Caco-2 (cell line): ENCODE results near the gene IGFBP7. TPM values are rescaled to one million over a fixed set of nuclear protein-coding genes. Genes with fewer than 3 reads are reported as not detected.

Source experiments
- BruUV-seq: library from RNA; stranded (reverse); fragments of 400-500 nt; replicated peaks from 2 replicates; lab custom pipeline; 2021; lab: Mats Ljungman, UMichigan
- CTCF ChIA-PET: fragments of 300-600 bp; sonication (Branson Sonifier 250); formaldehyde crosslinking; loops from one replicate; lab custom pipeline; 2022; ENCODE audit warnings: antibody characterized with exemption; lab: Charles Lee
- POLR2A ChIA-PET: fragments of 300-600 bp; sonication (Branson Sonifier 250); formaldehyde crosslinking; loops from one replicate; lab custom pipeline; 2022; ENCODE audit warnings: antibody characterized with exemption; lab: Charles Lee
- DNase-seq, 2 experiments: peaks; one replicate each; pipeline versions ENCODE4 v3.0.0 to v3.0.0-alpha.2; 2020 to 2022
- H3K27me3 ChIP-seq: replicated peaks from 2 replicates; pipeline ENCODE4 v1.6.0; 2011; ENCODE audit warnings: low read length; ENCODE audit not compliant: control insufficient read depth, insufficient read depth
- H3K36me3 ChIP-seq: 2 replicates; pipeline ENCODE4 v1.5.1; 2011; ENCODE audit warnings: low read length; ENCODE audit not compliant: control insufficient read depth, insufficient read depth
- H3K4me1 ChIP-seq: fragments of 250-450 bp; sonication (Bioruptor Pico); 2 replicates; pipeline ENCODE4 v1.5.1; 2020; ENCODE audit warnings: mild to moderate bottlenecking
- H3K4me3 ChIP-seq: 2 replicates; pipeline ENCODE4 v1.5.1; 2011; ENCODE audit warnings: low read depth, mild to moderate bottlenecking, control low read depth, low read length
- H3K9me3 ChIP-seq: fragments of 250-450 bp; sonication (Bioruptor Pico); 2 replicates; pipeline ENCODE4 v1.5.1; 2020; ENCODE audit warnings: mild to moderate bottlenecking, moderate library complexity
- H3K27ac Mint-ChIP-seq: one replicate; pipeline ENCODE4 v1.8.0; 2022; ENCODE audit warnings: mixed read lengths; ENCODE audit not compliant: unreplicated experiment
- H3K27me3 Mint-ChIP-seq: one replicate; pipeline ENCODE4 v1.8.0; 2022; ENCODE audit warnings: mixed read lengths; ENCODE audit not compliant: insufficient read depth, unreplicated experiment
- H3K36me3 Mint-ChIP-seq: one replicate; pipeline ENCODE4 v1.8.0; 2022; ENCODE audit warnings: mild to moderate bottlenecking, mixed read lengths; ENCODE audit not compliant: insufficient read depth, unreplicated experiment
- H3K4me1 Mint-ChIP-seq: one replicate; pipeline ENCODE4 v1.8.0; 2022; ENCODE audit warnings: low read depth, mixed read lengths; ENCODE audit not compliant: unreplicated experiment
- H3K4me3 Mint-ChIP-seq: one replicate; pipeline ENCODE4 v1.8.0; 2022; ENCODE audit warnings: mild to moderate bottlenecking, moderate library complexity, mixed read lengths; ENCODE audit not compliant: unreplicated experiment
- H3K9me3 Mint-ChIP-seq: one replicate; pipeline ENCODE4 v1.8.0; 2022; ENCODE audit warnings: mixed read lengths; ENCODE audit not compliant: unreplicated experiment
- CTCF ChIP-seq, 2 experiments: fragments of 200-600 bp in 1 of 2; IDR thresholded peaks; 1 replicate in 1 of 2; 2 replicates in 1 of 2; pipeline versions ENCODE4 v1.5.1 to v1.8.0; 2011 to 2022; ENCODE audit warnings: antibody characterized with exemption in 1 of 2, control low read depth in 1 of 2, inconsistent platforms in 1 of 2, low read depth in 1 of 2, low read length in 1 of 2, mild to moderate bottlenecking in 1 of 2, moderate library complexity in 1 of 2; ENCODE audit not compliant: insufficient read depth in 1 of 2, severe bottlenecking in 1 of 2, unreplicated experiment in 1 of 2
- intact Hi-C: fragments of 100-400 bp; cut with micrococcal nuclease; formaldehyde crosslinking; loops from one replicate; pipeline ENCODE4 v1.10.0; 2022; ENCODE audit not compliant: unreplicated experiment
- total RNA-seq: library from RNA; stranded (reverse); gene quantifications from 2 replicates; pipeline ENCODE4 v1.2.3, GENCODE V29; 2022

Gene IGFBP7
- total RNA-seq, 1 experiment from 2014 or later = 40.4 TPM

GRCh38 chr4:57114973-57115372, 4.8 kb upstream of the IGFBP7 start:
- no peaks in the 10 kb centered on the region for H3K9me3 ChIP-seq
- no TSS peak for BruUV-seq
- H3K36me3 ChIP-seq = no peaks in the 10 kb centered on the region
- POLR2A ChIA-PET = no interaction called here
- peaks cover 36% of the 10 kb centered on the region for H3K4me1 Mint-ChIP-seq
- H3K36me3 Mint-ChIP-seq = no peaks in the 10 kb centered on the region
- H3K27me3 ChIP-seq = no peaks in the 10 kb centered on the region
- no peak overlapping the region for H3K27ac Mint-ChIP-seq
- DNase-seq = no peak
- 0 out of 2 replicates have a peak, but pooled peaks cover 3% of the 10 kb centered on the region for H3K4me1 ChIP-seq
- H3K27me3 Mint-ChIP-seq = no peaks in the 10 kb centered on the region
- H3K9me3 Mint-ChIP-seq = no peaks in the 10 kb centered on the region
- CTCF ChIA-PET = no interaction called here
- H3K4me3 ChIP-seq = no peak overlapping the region
- intact Hi-C loops = loop anchor here (5.0 kb wide), 1 partner anchor 42 kb away; no protein-coding TSS in a partner anchor
- TF ChIP-seq CTCF (IDR thresholded peaks at IDR 0.05; ENCODE audit: insufficient read depth in 1 of 2, low read depth in 1 of 2, low read length in 1 of 2, severe bottlenecking in 1 of 2, unreplicated experiment in 1 of 2) = no peak
- H3K4me3 Mint-ChIP-seq = no peak overlapping the region

- H3K27me3 Mint-ChIP-seq = no peaks in the 10 kb centered on the region
- BruUV-seq = no TSS peak
- CTCF ChIA-PET = no interaction called here
- POLR2A ChIA-PET = no interaction called here
- intact Hi-C loops = loop anchor here (5.0 kb wide), 1 partner anchor 43 kb away; no protein-coding TSS in a partner anchor
- Histone ChIP-seq H3K27me3 (no peaks in the 10 kb centered on the region), H3K36me3 (no peaks in the 10 kb centered on the region), H3K9me3 (no peaks in the 10 kb centered on the region), H3K4me3 (no peak overlapping the region), H3K4me1 (0 out of 2 replicates have a peak, but pooled peaks cover 3% of the 10 kb centered on the region)
- no peak overlapping the region for H3K27ac Mint-ChIP-seq
- no peaks in the 10 kb centered on the region for H3K36me3 Mint-ChIP-seq
- H3K4me3 Mint-ChIP-seq = no peak overlapping the region
- peaks cover 36% of the 10 kb centered on the region for H3K4me1 Mint-ChIP-seq
- DNase-seq = no peak
- H3K9me3 Mint-ChIP-seq = no peaks in the 10 kb centered on the region
- TF ChIP-seq CTCF (IDR thresholded peaks at IDR 0.05; ENCODE audit: insufficient read depth in 1 of 2, low read depth in 1 of 2, low read length in 1 of 2, severe bottlenecking in 1 of 2, unreplicated experiment in 1 of 2) = no peak
Observed at GRCh38 chr4:57113870-57114269, 3.7 kb upstream of the IGFBP7 start.

- no TSS peak for BruUV-seq
- Mint-ChIP-seq H3K9me3 (no peaks in the 10 kb centered on the region), H3K4me1 (peaks cover 31% of the 10 kb centered on the region), H3K36me3 (no peaks in the 10 kb centered on the region), H3K27ac (peak overlapping the region; percentile 87), H3K27me3 (no peaks in the 10 kb centered on the region), H3K4me3 (peak overlapping the region; percentile 80)
- Histone ChIP-seq H3K4me3 (peak overlapping the region; percentile 64), H3K4me1 (0 out of 2 replicates have a peak, but pooled peaks cover 3% of the 10 kb centered on the region), H3K9me3 (no peaks in the 10 kb centered on the region), H3K36me3 (no peaks in the 10 kb centered on the region), H3K27me3 (no peaks in the 10 kb centered on the region)
- POLR2A ChIA-PET = interaction anchor here (0.6 to 0.7 kb wide), 2 partner anchors 32 to 71 kb away, joined by 3 read pairs; no protein-coding TSS in a partner anchor
- intact Hi-C loops = loop anchor here (1.0 to 5.0 kb wide), 2 partner anchors 30 to 46 kb away; no protein-coding TSS in a partner anchor
- CTCF ChIA-PET = interaction anchor here (0.6 to 1.1 kb wide), 4 partner anchors 12 to 72 kb away, joined by 3 to 5 read pairs (median 3); no protein-coding TSS in a partner anchor
- DNase-seq = no peak
- TF ChIP-seq CTCF (IDR thresholded peaks at IDR 0.05; ENCODE audit: insufficient read depth in 1 of 2, low read depth in 1 of 2, low read length in 1 of 2, severe bottlenecking in 1 of 2, unreplicated experiment in 1 of 2) = no peak
Observed at GRCh38 chr4:57110640-57111511, 691 bp upstream of the IGFBP7 start.
